ENCODE measurements around the gene P4HA1.

The P4HA1 gene

DNA sequence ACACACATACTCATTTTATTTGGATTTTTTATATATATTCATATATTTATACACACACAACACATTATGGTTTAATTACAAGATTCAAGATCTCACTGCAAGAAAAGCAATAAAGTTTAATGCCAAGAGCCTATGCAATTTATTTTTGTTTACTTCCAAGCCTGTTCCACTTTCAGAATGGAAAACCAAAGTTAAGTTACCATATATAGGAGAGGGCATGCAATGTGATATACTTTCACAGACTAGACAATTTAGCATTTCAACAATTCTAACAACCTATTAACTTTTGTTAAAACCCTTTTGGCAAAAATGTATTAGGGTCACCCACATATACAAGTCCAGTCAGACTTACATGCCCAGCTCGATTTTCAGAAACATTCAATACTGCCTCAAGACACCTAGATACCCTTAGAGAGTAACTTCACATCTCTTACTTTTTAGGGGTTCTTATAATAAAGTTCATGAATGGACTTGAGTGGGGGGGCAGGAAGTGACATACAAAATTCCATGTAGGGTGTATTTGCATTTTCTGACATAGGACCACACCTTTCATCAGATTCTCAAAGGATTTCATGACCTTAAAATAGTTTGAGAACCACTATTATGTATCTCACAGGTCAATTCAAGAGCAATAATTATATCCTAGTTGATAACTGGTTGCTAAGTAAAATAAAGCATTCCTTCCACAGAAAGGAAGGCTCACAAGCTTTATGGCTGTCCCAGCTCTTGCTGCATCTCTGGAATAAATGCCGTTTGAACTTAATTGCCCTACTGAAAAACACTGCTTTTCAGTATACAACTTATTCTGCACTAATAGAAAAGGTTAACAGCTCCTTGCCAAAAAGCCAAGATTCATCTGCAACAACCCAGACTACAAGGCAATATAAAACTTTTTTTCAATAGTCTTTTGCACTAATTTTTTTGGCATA lies 2.5 kb downstream of the P4HA1 start:
- no peak for DNase-seq

- no peak for DNase-seq
Observed at GRCh38 chr10:73092830-73093229, 3.8 kb downstream of the P4HA1 start.

DNA sequence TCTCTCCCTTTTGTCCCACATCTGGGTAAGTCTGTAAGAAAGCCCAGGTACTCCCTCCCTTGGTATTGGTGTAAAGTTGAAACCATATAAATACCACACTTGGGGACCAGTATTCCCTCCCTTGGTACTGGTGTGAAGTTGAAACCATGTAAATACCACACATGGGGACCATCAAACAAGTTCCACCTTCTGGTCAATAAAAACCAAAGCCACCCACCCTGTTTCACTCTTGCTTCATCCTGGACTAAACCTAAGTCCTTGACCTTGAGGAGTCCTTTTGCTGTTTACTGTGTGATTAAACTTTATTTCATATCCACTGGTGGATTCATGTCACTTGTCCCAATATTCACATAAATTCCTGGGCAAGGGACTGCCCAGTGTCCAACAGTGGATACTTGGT lies 8.4 kb downstream of the P4HA1 start:
- no peak for DNase-seq

DNA sequence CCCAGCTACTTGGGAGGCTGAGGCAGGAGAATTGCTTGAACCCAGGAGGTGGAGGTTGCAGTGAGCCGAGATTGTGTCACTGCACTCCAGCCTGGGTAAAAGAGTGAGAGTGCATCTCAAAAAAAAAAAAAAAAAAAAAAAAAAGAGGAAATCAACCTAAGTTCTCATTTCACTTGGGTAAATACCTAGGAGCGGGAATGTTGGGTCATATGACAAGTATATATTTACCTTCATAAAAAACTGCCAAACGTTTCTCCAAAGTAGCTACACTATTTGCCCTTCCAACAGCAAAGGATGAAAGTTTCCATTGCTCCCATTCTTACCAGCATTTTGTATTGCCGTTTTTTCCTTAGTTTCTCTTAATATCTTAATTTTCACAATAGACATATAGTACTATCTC lies 9.8 kb downstream of the P4HA1 start:
- no peak for DNase-seq

DNA sequence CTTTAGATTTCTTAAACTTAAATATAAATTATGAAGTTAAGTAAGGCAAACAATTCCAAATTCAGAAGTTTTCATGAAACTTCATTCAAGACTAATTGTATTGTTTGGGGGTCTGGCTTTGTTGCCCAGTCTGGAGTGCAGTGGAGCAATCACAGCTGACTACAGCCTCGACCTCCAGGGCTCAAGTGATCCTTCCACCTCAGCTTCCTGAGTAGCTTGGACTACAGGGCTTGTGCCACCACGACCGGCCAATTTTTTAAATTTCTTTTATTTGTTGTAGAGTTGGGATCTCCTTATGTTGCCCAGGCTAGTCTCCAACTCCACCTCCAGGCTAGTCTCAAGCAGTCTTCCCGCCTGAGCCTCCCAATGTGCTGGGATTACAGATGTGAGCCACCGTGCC lies 12.5 kb downstream of the P4HA1 start:
- DNase-seq = no peak

GRCh38 chr10:73083221-73083620 lies 13.4 kb downstream of the P4HA1 start:
- no peak for DNase-seq

- DNase-seq = no peak
Observed at GRCh38 chr10:73079779-73080541, 16.7 kb downstream of the P4HA1 start.

DNA sequence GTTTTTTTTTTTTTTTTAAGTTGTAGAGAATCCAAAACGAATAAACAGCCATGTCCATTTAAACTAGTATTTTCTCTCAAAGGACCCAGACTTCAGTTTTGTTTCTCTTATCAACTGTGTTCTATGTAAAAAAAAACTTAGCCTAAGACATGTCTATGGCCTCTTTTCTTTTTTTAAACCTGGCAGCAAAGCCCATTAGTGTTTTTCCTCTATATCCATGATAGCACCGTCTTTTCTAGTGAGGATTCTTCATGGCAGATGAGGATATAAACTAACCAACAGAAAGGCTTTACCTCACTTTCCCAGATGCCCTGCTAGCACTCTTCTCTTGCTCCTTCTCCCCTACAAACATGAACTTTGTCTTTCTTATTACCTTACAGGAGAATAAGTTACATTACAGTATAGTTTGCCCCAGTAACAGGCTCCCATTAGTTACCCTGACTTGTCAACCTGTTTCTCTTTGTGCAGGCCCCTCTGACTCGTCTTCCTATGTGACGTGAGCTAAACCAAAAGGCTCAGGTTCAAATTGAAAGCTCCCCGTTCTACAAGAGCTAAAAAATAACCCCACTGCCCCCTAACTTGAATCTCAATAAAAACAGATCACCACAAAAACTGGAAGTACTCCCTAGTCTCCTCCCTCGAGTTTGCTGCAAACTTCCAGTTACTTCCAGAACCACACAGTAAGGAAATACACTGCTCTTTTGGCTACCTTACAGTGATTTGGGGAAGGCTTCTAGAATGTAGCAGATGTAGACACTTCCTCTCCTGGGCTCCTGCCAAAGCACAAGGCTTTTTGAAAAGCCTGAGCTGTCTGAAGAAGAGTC lies 20.1 kb downstream of the P4HA1 start:
- no peak for DNase-seq

DNA sequence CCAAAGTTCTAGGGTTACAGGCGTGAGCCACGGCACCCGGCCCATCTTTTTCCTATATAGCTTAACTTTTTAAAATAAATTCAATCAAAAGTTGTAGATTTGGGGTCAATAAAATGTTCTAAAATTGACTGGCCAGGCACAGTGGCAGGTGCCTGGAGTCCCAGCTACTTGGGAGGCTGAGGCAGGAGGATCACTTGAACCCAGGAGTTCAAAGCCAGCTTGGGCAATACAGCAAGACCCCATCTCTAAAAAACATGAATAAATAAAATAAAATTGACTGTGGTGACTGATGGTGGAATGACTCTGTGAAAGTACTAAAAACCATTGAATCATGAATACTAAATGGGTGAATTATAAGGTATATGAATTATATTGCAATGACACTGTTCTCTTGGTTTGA lies 20.8 kb downstream of the P4HA1 start:
- no peak for DNase-seq

GRCh38 chr10:73073627-73074026 lies 23.0 kb downstream of the P4HA1 start:
- DNase-seq = no peak

DNA sequence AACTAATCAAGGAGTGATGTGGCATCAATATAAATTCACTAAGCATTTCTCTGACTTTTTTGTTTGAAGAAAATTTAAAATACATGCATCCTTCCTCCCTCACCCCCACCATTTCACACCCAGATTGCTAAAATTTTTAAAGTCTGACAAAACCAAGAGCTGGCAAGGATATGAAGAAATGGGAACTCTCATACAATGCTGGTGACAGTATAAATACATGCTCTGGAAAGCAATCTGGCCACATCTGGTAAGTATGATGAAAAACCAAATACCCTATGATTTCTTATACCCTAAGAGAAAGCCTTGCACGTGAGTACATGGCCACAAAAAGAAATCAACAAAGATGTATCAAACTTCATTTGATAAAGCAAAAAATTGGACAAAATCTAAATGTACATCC lies 31.2 kb downstream of the P4HA1 start:
- DNase-seq = no peak

GRCh38 chr10:73061743-73062142 lies 34.9 kb downstream of the P4HA1 start:
- no peak for DNase-seq

- peak; percentile 15 for DNase-seq
Observed at GRCh38 chr10:73060738-73061635, 35.7 kb downstream of the P4HA1 start.

DNA sequence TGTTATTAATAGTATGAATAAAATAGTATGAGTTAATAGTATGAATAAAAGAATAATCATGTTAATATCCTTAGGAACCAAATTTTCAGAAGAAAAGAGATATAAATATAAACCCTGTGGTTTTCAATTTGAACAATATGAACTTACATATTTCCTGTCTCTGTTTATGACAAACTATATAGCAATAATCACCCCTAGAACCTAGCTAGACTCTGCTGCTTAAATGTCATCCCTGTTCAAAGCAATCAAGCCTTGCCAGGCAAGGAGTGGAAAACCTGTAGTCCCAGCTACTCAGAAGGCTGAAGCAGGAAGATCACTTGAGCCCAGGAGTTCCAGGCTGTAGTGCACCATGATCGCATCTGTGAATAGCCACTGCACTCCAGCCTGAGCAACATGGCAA lies 36.5 kb downstream of the P4HA1 start:
- no peak for DNase-seq

DNA sequence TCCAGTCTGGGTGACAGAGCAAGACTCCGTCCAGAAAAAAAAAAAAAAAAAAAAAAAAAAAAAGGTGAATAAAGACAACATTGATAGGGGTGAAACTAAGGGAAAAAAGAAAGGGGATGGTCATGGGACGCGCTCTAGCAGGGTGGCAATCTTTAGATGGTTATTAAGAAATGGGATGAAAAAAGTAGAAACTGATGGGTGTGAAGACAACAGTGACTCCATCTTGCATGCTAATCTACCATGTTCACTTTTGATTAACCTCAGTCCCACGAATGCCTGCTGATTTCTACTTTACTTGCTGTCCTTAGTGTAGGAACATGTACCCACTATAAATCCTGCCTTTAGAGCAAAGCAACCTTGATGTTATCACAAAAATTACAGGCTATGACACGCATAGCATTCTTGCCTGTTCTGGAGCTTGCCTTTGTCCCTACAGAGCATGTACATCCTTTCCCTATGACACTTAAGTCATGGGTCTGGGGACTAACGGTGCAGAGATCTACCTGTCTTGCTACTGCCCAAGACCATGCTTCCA lies 38.5 kb downstream of the P4HA1 start:
- no peak for DNase-seq

DNA sequence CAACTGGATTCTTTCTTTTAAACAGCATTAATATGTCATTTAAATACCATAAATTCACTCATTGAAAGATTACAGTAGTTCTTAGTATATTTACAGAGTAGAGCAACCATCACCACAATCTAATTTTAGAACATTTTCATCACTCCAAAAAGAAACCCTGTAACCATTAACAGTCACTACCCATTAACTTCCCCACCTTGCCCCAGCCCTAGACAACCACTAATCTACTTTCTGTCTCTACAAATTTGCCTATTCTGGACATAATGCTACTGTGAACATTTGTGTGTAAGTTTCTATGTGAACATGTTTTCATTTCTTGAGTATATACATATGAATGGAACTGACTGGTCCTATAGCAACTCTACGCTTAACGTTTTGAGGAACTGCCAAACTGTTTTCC lies 42.4 kb downstream of the P4HA1 start:
- DNase-seq = no peak

DNA sequence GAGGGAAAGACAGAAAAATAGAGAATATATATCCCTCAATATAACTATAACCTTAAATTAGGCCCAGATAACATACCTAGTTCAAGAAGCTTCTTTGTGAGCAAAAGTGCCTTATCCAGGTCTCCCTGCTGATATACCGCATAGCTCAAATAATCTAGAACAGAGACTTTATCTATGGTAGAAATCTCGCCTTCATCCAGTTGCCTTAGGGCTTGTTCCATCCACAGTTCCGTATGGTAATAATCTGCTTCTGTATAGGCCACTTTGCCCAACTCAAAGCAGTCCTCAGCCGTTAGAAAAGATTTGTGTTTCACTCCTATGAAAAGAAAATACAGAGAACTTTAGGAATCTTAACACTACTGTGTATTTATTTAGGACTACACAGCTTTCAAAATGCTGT lies 43.4 kb downstream of the P4HA1 start:
- no peak for DNase-seq

DNA sequence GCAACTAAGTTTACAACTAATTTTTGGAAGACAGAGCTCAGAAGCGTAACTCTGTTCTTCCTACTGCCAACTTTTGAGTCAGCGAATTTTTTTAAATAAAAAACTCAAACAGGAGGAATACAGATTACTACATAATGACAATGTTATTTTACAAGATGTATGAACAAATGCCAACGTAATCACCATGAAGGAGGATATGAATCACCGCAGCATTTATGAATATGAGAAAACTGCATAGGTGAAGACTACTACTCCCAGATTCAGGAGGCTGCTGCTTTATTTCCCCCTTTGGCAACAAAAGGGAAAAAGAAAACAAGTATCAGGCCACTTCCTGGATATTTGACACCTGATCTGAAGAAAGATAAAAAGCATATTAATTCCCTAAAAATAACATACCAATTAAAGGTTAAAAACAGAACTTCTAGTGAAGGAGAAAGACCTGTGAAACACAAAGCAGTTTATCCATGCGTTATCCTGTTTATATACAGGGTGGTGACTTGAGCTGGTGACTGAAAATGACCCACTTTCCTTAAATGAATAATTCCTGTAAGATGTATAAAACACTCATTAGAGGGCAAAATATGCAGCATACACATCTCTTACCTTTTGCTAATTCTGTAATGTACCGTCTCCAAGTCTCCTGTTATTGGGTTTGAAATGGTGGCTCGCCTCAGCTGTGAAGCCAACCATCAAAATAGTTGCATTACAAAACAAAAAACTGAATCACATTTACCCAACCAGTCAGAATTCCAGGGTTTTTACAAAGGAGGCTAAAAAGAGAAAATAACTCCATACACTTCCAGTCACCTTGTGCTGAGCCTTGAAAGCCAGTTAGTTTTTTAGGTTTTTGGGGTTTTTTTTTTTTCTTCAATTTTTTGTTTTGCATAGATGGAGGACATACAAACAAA lies 52.0 kb downstream of the P4HA1 start:
- DNase-seq = no peak

GRCh38 chr10:73043766-73044377 lies 52.8 kb downstream of the P4HA1 start:
- DNase-seq = no peak

- no peak for DNase-seq
Observed at GRCh38 chr10:73043319-73043718, 53.3 kb downstream of the P4HA1 start.
